Lung (tissue), 13 donors: ENCODE measurements around the gene NPHP4. TPM values are rescaled to one million over a fixed set of nuclear protein-coding genes. Genes with fewer than 3 reads are reported as not detected.

Source experiments
- ATAC-seq: fragments of 200-7000 bp; cut with Tn5 transposase; one replicate; pipeline ENCODE4 v1.9.1; 2020; ENCODE audit warnings: moderate number of reproducible peaks; ENCODE audit not compliant: insufficient read depth, low FRiP score
- DNase-seq, 3 donors: peaks; one replicate each; pipeline ENCODE4 v3.0.0-alpha.2; 2013 to 2017
- H3K27ac ChIP-seq, 2 donors: one replicate each; pipeline ENCODE4 v1.5.1; 2013; ENCODE audit warnings: mild to moderate bottlenecking in 2 of 2, moderate library complexity in 2 of 2, control low read depth in 1 of 2, inconsistent platforms in 1 of 2, low read depth in 1 of 2, low read length in 1 of 2
- H3K27me3 ChIP-seq, 3 donors: one replicate each; pipeline ENCODE4 v1.5.1; 2013; ENCODE audit warnings: low read length in 2 of 3; ENCODE audit not compliant: control insufficient read depth in 3 of 3, insufficient read depth in 3 of 3
- H3K36me3 ChIP-seq, 4 donors: one replicate each; pipeline ENCODE4 v1.5.1; 2013; ENCODE audit warnings: low read length in 4 of 4, mild to moderate bottlenecking in 1 of 4, moderate library complexity in 1 of 4; ENCODE audit not compliant: control insufficient read depth in 4 of 4, insufficient read depth in 4 of 4
- H3K4me1 ChIP-seq, 5 donors: one replicate each; pipeline ENCODE4 v1.5.1; 2013; ENCODE audit warnings: low read length in 5 of 5, mild to moderate bottlenecking in 2 of 5, moderate library complexity in 1 of 5; ENCODE audit not compliant: control insufficient read depth in 5 of 5, insufficient read depth in 5 of 5
- H3K4me3 ChIP-seq: one replicate; pipeline ENCODE4 v1.5.1; 2013; ENCODE audit warnings: mild to moderate bottlenecking, control low read depth, moderate library complexity
- H3K9ac ChIP-seq, 2 donors: one replicate each; pipeline ENCODE4 v1.5.1; 2013; ENCODE audit warnings: low read length in 2 of 2, control low read depth in 1 of 2; ENCODE audit not compliant: insufficient read depth in 1 of 2
- H3K9me3 ChIP-seq, 4 donors: one replicate each; pipeline ENCODE4 v1.5.1; 2013; ENCODE audit warnings: low read length in 3 of 4, mild to moderate bottlenecking in 1 of 4, moderate library complexity in 1 of 4; ENCODE audit not compliant: control insufficient read depth in 4 of 4, insufficient read depth in 3 of 4
- CTCF ChIP-seq: IDR thresholded peaks from 2 replicates; pipeline ENCODE4 v1.5.1; 2012; ENCODE audit warnings: mild to moderate bottlenecking; ENCODE audit errors: control extremely low read depth, extremely low read depth
- WGBS, 2 donors: extraction: QIAGEN DNeasy Blood & Tissue Kit; methylation state at CpG; one replicate each; pipeline ENCODE4 v1.1.7; 2013; 5-methylcytosine and 5-hydroxymethylcytosine counted together
- polyA plus RNA-seq, 2 donors: library from polyadenylated mRNA; stranded (reverse); fragments of 200-250 nt; gene quantifications; one replicate each; pipeline ENCODE4 v1.2.1, GENCODE V29; 2013
- small RNA-seq: library from RNA; depleted of rRNA; stranded (forward); fragments of <200 nt; gene quantifications from one replicate; pipeline ENCODE3, GENCODE V24; 2014; ENCODE audit warnings: low replicate concordance
- total RNA-seq, 2 donors: library from RNA; depleted of rRNA in 1 of 2; stranded (reverse); fragments of >200 nt in 1 of 2; gene quantifications; one replicate each; pipeline ENCODE4 v1.2.1, GENCODE V29; 2014 to 2021
- donor health status: control.
- donor health status: control.
- donor health status: Bipolar disorder and iron deficiency.
- donor health status: healthy.
- donor health status: DM: yes; HTN: yes; CAD: no.

NPHP4 gene
- total and polyA plus RNA-seq, 4 donors: 6.0 to 23.3 (median 11.1) TPM

GRCh38 chr1:5813480-5813879, 178.7 kb downstream of the NPHP4 start:
- TF ChIP-seq CTCF: no peak
- peaks cover 0 to 12% (median 0%) of the 10 kb centered on the region in 3 donors for H3K27me3 ChIP-seq
- H3K4me1 ChIP-seq: no peaks in the 10 kb centered on the region
- WGBS, 2 donors: 52 to 63% methylated on average over 8 of the region's 8 CpGs
- no peak overlapping the region for H3K9ac ChIP-seq
- no peak overlapping the region for H3K4me3 ChIP-seq
- H3K9me3 ChIP-seq: peaks cover 0 to 12% (median under 1%) of the 10 kb centered on the region in 4 donors
- DNase-seq: no peak
- no peak overlapping the region for H3K27ac ChIP-seq
- H3K36me3 ChIP-seq: no peaks in the 10 kb centered on the region
- no peak for ATAC-seq

Small RNA genes within 50 kb of the gene (small RNA-seq; reads per million reads assigned to genes)
- gene MIR4689: not detected

Other genes with a start within 250 kb of the NPHP4 start
- gene KCNAB2, start 53.5 kb upstream of the NPHP4 start, total RNA-seq: 10 to 100 TPM; 13.7 to 86.4 TPM
- 10 to 100 TPM; 24.1 to 66.9 TPM for gene KCNAB2, start 53.5 kb upstream of the NPHP4 start, polyA plus RNA-seq
- gene CHD5, start 187.9 kb upstream of the NPHP4 start, total RNA-seq: under 1 TPM; 0.48 to 0.55 TPM
- under 1 TPM; 0.10 to 0.14 TPM for gene CHD5, start 187.9 kb upstream of the NPHP4 start, polyA plus RNA-seq
- 100 to 1,000 TPM; 224 to 272 TPM for gene RPL22, start 207.2 kb upstream of the NPHP4 start, total RNA-seq
- gene RPL22, start 207.2 kb upstream of the NPHP4 start, polyA plus RNA-seq: 100 to 1,000 TPM; 186 to 985 TPM
- gene RNF207, start 213.7 kb upstream of the NPHP4 start, total RNA-seq: 10 to 100 TPM; 11.1 to 14.4 TPM
- gene RNF207, start 213.7 kb upstream of the NPHP4 start, polyA plus RNA-seq: 10 to 100 TPM in 1 of 2 donors, 1 to 10 TPM in 1; 8.0 to 13.5 TPM
- gene ICMT, start 243.5 kb upstream of the NPHP4 start, total RNA-seq: 10 to 100 TPM; 30.2 to 68.5 TPM
- 10 to 100 TPM; 17.4 to 33.6 TPM for gene ICMT, start 243.5 kb upstream of the NPHP4 start, polyA plus RNA-seq